SH-SY5Y (cell line): ENCODE data around the gene TAS1R2.

Source experiments
- GATA2 ChIP-seq: IDR thresholded peaks from 2 replicates; pipeline ENCODE4 v1.6.1; 2011; ENCODE audit warnings: mild to moderate bottlenecking, low read depth, low read length
- GATA3 ChIP-seq: IDR thresholded peaks from 2 replicates; pipeline ENCODE4 v1.6.1; 2011; ENCODE audit warnings: low read depth, mild to moderate bottlenecking, low read length, moderate library complexity

DNA sequence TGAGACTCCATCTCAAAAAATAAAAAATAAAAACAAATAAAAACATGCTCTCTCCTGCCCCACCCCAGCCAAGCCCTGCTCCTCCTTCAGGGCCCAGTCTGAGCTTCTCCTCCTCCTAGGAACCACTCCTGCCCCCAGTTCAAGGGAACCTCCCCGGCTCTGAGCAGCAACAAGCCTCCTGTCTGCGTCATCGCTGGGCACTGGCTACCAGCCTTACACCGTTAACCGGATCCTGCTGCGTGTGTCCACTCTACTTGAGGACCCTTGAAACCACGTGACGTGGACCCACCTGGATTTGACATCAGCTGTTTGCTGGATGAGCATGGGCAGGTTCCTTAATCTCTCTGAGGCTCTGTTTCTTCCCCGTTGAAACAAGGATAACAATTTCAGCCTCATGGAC is 1.6 kb upstream of the TAS1R2 start:
- TF ChIP-seq GATA2 (no peak), GATA3 (no peak)
